IgD-negative memory B cell (primary cell): ENCODE measurements around the gene KRT38. TPM values are rescaled to one million over a fixed set of nuclear protein-coding genes. Genes with fewer than 3 reads are reported as not detected.
"Not testable (repeated sequence)": the region's sequence is repeated elsewhere in the genome, so short reads cannot be mapped to it uniquely, and the experiment has no call there.

Experiments used
- H3K27ac Mint-ChIP-seq, 3 donors: one replicate each; pipeline ENCODE4 v1.8.0; 2020 to 2022; ENCODE audit warnings: mild to moderate bottlenecking in 3 of 3, mixed read lengths in 3 of 3, moderate library complexity in 1 of 3
- H3K27me3 Mint-ChIP-seq: one replicate; pipeline ENCODE4 v1.8.0; 2021; ENCODE audit warnings: mixed read lengths
- H3K36me3 Mint-ChIP-seq: one replicate; pipeline ENCODE4 v1.8.0; 2020; ENCODE audit warnings: mild to moderate bottlenecking, mixed read lengths
- H3K4me1 Mint-ChIP-seq, 3 donors: one replicate each; pipeline ENCODE4 v1.8.0; 2020 to 2022; ENCODE audit warnings: mixed read lengths in 3 of 3, mild to moderate bottlenecking in 1 of 3
- H3K4me3 Mint-ChIP-seq, 4 donors: one replicate each; pipeline ENCODE4 v1.8.0; 2020 to 2022; ENCODE audit warnings: mild to moderate bottlenecking in 4 of 4, mixed read lengths in 4 of 4, moderate library complexity in 3 of 4
- H3K9me3 Mint-ChIP-seq, 3 donors: one replicate each; pipeline ENCODE4 v1.8.0; 2020 to 2021; ENCODE audit warnings: mixed read lengths in 3 of 3, mild to moderate bottlenecking in 1 of 3
- polyA plus RNA-seq: library from polyadenylated mRNA; unstranded; fragments of 300-500 nt; fragmentation: Illumina TruSeq; gene quantifications from one replicate; pipeline ENCODE4 v1.2.3, GENCODE V29; 2021

The KRT38 gene
- polyA plus RNA-seq, 1 donor from 2014 or later = not detected

GRCh38 chr17:41403404-41404023 lies 37.3 kb downstream of the KRT38 start:
- Mint-ChIP-seq H3K9me3 (no peaks in the 10 kb centered on the region), H3K36me3 (peaks cover 2% of the 10 kb centered on the region), H3K27ac (no peak overlapping the region), H3K4me3 (no peak overlapping the region), H3K27me3 (peaks cover 9% of the 10 kb centered on the region), H3K4me1 (no peaks in the 10 kb centered on the region)

GRCh38 chr17:41402161-41402560 lies 38.6 kb downstream of the KRT38 start:
- H3K27me3 Mint-ChIP-seq = peaks cover 4% of the 10 kb centered on the region
- H3K36me3 Mint-ChIP-seq = peaks cover 2% of the 10 kb centered on the region
- no peaks in the 10 kb centered on the region for H3K4me1 Mint-ChIP-seq
- no peaks in the 10 kb centered on the region for H3K9me3 Mint-ChIP-seq
- no peak overlapping the region for H3K27ac Mint-ChIP-seq
- peak overlapping the region in 1 of 4 donors; percentile 10 for H3K4me3 Mint-ChIP-seq

DNA sequence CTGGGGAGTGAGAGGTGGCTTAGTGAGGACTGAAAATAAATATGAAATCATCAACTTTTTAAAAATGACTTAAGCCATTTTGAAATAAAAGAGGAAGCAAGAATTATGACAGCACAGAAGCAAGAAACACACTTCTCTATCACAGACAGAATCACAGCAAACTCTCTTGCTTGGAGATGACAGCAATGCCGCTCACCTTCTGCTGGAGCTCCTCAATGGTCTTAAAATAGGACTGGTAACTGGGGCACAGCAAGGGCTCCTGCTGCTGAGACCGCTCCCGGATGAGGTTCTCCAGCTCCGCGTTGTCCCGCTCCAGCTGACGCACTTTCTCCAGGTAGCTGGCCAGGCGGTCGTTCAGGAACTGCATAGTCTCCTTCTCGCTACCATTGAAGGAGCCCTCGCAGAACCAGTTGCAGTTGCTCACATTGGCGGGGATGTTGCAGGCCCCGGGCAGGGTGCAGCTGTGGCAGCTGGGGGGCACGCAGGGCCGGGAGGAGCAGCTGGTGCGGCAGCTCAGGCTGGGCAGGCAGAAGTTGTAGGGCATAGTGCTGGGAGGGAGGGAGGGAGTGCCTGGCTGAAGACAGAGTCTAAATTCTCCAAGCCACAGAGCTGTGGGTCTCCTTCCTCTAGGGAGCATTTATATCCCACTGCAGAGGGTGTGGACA lies 43.7 kb downstream of the KRT38 start, which contains the start of gene KRT31:
TSS of gene KRT31 (minus strand) at position 613 of the 665 bp plus-strand sequence. CDS start at position 544, 69 bp downstream.
- Mint-ChIP-seq H3K4me1 (no peaks in the 10 kb centered on the region), H3K36me3 (no peaks in the 10 kb centered on the region), H3K4me3 (no peak within 1 kb of the TSS), H3K27me3 (peaks cover 6% of the 10 kb centered on the region), H3K27ac (no peak within 1 kb of the TSS), H3K9me3 (no peaks in the 10 kb centered on the region)

DNA sequence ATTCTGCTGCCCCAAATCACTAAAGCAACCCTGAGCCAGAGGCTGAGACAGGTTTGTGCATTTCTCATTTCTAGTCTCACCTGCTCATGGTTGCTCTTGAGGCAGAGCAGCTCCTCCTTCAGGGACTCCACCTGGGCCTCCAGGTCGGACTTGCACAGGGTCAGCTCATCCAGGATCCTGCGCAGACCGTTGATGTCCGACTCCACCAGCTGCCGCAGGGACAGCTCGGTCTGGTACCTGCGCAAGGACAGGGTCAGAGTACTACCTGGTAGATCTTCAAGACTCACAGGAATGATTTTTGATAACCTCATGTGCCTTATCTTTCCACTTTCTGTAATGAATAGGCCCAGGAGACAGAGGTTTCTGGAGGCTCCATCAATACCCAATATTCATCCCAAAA lies 44.4 kb downstream of the KRT38 start:
- Mint-ChIP-seq H3K9me3 (no peaks in the 10 kb centered on the region), H3K27ac (no peak overlapping the region), H3K27me3 (peaks cover 8% of the 10 kb centered on the region), H3K4me3 (no peak overlapping the region), H3K36me3 (no peaks in the 10 kb centered on the region), H3K4me1 (no peaks in the 10 kb centered on the region)

- Mint-ChIP-seq H3K4me1 (no peaks in the 10 kb centered on the region), H3K27me3 (peaks cover 11% of the 10 kb centered on the region), H3K4me3 (no peak overlapping the region), H3K27ac (no peak overlapping the region), H3K9me3 (no peaks in the 10 kb centered on the region), H3K36me3 (no peaks in the 10 kb centered on the region)
These were observed 45.2 kb downstream of the KRT38 start for GRCh38 chr17:41395611-41396010.

DNA sequence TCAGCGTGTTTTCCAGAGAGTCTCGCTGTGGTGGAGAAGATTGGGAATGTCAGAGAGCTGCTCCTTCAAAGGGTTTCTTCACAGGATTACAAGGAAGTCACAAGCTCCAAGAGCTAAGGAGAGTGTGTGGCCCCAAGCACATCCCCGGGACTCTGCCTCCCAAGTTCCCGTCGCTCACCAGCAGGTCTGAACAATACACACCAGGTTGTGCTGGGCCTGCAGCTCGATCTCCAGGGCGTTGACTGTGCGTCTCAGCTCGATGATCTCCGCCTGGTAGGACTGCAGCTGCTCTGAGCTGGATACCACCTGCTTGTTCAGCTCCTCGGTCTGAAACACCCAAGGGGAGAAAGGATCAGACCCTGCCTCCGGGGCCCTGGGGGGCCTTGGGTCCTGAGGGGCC lies 45.7 kb downstream of the KRT38 start:
- not testable (repeated sequence) for H3K4me1 Mint-ChIP-seq, H3K27ac Mint-ChIP-seq, H3K9me3 Mint-ChIP-seq, H3K36me3 Mint-ChIP-seq, H3K4me3 Mint-ChIP-seq
- H3K27me3 Mint-ChIP-seq = peaks cover 14% of the 10 kb centered on the region

DNA sequence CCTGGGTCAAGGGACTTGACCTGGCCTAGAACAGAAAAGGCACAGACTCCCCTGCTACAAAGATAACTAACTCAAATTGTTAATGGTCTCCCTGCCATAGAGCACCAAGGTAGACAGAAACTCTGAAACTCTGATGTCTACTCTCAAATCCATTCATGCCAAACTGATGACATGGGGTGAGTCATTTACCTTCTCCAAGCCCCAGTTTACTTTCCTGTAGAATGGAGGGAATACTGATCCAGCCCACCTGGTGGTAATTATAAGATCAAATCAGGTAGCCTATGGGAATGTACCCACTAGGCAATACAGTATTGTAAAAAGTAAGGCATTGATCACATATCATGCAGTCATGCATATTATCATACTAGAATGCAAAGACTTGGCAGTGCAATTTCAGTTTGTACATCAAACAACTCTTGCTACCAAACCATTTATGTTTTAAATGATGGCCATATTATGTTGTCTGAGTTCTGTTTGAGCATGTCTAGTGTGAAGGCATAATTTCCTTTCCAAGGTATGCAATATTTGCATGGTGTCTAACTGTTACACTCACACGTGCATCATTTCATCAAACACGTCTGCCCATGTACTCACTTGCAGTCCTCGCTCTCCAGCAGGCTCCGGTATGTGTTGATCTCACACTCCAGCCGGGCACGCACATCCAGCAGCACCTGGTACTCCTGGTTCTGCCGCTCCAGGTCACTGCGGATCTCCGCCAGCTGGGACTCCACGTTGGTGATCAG lies 46.4 kb downstream of the KRT38 start:
- Mint-ChIP-seq H3K27ac (no peak overlapping the region), H3K9me3 (no peaks in the 10 kb centered on the region)

DNA sequence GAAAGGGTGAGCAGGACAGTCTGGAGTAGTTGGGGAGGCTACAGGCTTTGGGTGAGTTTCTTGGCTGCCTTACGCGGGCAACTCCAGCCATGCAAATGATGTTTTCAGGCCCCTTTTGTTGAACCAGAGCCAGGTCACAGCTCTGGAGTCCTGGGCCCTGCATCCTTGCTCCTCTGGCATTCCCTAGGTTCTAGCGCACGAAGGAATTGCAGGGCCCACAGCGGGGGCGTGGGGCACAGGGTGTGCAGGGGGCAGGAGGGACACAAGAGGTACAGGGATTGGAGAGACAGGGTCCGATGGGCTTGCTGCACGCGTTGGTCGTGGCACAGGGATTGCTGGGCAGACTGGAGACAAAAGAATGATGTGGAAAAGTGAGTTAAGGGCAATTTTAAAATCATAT lies 47.0 kb downstream of the KRT38 start:
- Mint-ChIP-seq H3K4me3 (no peak overlapping the region), H3K36me3 (peaks cover 3% of the 10 kb centered on the region), H3K9me3 (no peaks in the 10 kb centered on the region), H3K27ac (no peak overlapping the region), H3K27me3 (peaks cover 14% of the 10 kb centered on the region), H3K4me1 (no peaks in the 10 kb centered on the region)

More for the DNA sequence above, 46.4 kb downstream of the KRT38 start:
- peaks cover 14% of the 10 kb centered on the region for H3K27me3 Mint-ChIP-seq
- H3K4me3 Mint-ChIP-seq = no peak overlapping the region
- H3K4me1 Mint-ChIP-seq = no peaks in the 10 kb centered on the region
- peaks cover 3% of the 10 kb centered on the region for H3K36me3 Mint-ChIP-seq

GRCh38 chr17:41393294-41393693 lies 47.5 kb downstream of the KRT38 start:
- Mint-ChIP-seq H3K27ac (no peak overlapping the region), H3K4me3 (no peak overlapping the region), H3K4me1 (no peaks in the 10 kb centered on the region), H3K27me3 (peaks cover 14% of the 10 kb centered on the region), H3K9me3 (peaks cover 0 to 2% (median under 1%) of the 10 kb centered on the region in 3 donors), H3K36me3 (peaks cover 3% of the 10 kb centered on the region)

DNA sequence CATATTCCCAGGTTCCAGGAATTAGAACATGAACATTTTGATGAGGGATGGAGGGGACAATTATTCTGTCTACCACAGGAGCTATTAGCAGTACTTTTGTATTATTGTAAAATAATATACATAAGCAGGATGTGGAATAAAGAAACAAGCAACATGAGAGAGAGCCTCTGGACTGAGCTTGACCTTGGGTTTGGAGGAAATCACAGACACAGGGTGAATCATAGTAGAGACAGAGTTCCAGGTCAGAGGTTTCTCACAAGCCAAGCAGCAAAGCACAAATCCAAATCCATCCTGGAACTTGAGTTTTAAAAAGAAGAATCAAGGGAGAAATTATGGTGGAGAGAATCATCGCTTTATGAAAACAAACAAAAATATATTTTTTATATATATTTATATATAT lies 48.5 kb downstream of the KRT38 start:
- Mint-ChIP-seq H3K36me3 (peaks cover 3% of the 10 kb centered on the region), H3K4me3 (no peak overlapping the region), H3K4me1 (no peaks in the 10 kb centered on the region), H3K9me3 (peaks cover 2 to 6% (median 2%) of the 10 kb centered on the region in 3 donors), H3K27me3 (peaks cover 15% of the 10 kb centered on the region), H3K27ac (no peak overlapping the region)

- peaks cover 3% of the 10 kb centered on the region for H3K36me3 Mint-ChIP-seq
- no peak overlapping the region for H3K27ac Mint-ChIP-seq
- H3K4me3 Mint-ChIP-seq = no peak overlapping the region
- H3K9me3 Mint-ChIP-seq = peaks cover 4 to 10% (median 7%) of the 10 kb centered on the region in 3 donors
- peaks cover 15% of the 10 kb centered on the region for H3K27me3 Mint-ChIP-seq
- no peaks in the 10 kb centered on the region for H3K4me1 Mint-ChIP-seq
These were observed 49.2 kb downstream of the KRT38 start for GRCh38 chr17:41391535-41391934.

- H3K27me3 Mint-ChIP-seq = peaks cover 13% of the 10 kb centered on the region
- H3K9me3 Mint-ChIP-seq = peaks cover 6 to 14% (median 10%) of the 10 kb centered on the region in 3 donors
- H3K36me3 Mint-ChIP-seq = peaks cover 3% of the 10 kb centered on the region
- H3K4me3 Mint-ChIP-seq = no peak overlapping the region
- H3K4me1 Mint-ChIP-seq = no peaks in the 10 kb centered on the region
- H3K27ac Mint-ChIP-seq = peak overlapping the region in 1 of 3 donors; percentile 3
These were observed 50.3 kb downstream of the KRT38 start for GRCh38 chr17:41390411-41390938.

DNA sequence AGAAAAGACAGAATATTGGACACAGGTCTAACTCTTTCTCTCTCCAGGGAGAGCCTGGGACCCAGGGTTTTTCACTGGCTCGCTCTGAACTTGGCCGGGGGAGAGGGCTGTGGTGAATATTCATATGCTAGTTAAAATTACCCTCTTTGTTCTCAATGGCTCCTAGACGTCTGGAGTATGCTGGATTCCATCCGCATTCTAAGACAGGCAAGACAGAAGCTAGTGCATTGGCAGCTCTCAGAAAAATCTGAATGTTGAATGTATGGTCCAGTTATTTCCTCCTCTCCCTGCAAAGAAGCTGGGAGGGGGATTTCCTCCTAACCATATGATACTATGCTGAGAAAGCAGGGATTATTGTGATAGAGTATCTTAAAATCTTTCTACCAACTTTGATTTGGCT lies 53.1 kb downstream of the KRT38 start:
- Mint-ChIP-seq H3K4me1 (no peaks in the 10 kb centered on the region), H3K27me3 (peaks cover 14% of the 10 kb centered on the region), H3K36me3 (peaks cover 4% of the 10 kb centered on the region), H3K4me3 (no peak overlapping the region), H3K27ac (no peak overlapping the region), H3K9me3 (peaks cover 6 to 20% (median 10%) of the 10 kb centered on the region in 3 donors)

DNA sequence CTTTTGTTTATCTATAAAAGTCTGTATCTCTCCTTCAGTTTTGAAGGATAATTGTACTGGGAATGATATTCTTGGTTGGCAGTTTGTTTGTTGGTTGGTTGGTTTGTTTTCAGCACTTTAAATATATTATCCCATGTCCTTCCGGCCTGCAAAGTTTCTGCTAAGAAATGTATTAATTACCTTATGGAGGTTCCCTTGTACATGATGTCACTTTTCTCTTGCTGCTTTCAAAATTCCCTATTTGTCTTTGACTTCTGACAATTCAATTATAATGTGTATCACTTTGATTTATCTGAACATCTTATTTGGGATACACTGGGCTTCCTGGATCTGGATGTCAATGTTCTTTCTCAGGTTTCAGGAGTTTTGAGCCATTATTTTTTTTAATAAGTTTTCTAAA lies 54.6 kb downstream of the KRT38 start:
- no peak overlapping the region for H3K27ac Mint-ChIP-seq
- H3K9me3 Mint-ChIP-seq = peaks cover 6 to 20% (median 10%) of the 10 kb centered on the region in 3 donors
- H3K4me1 Mint-ChIP-seq = no peaks in the 10 kb centered on the region
- peaks cover 15% of the 10 kb centered on the region for H3K27me3 Mint-ChIP-seq
- H3K4me3 Mint-ChIP-seq = no peak overlapping the region
- peaks cover 4% of the 10 kb centered on the region for H3K36me3 Mint-ChIP-seq
